IMR-90 (cell line): ENCODE data around the gene LIN28A. TPM values are rescaled to one million over a fixed set of nuclear protein-coding genes. Genes with fewer than 3 reads are reported as not detected.

Experiments
- ATAC-seq: fragments of 200-7000 bp; cut with Tn5 transposase; 2 replicates; pipeline ENCODE4 v1.9.1; 2020; ENCODE audit warnings: low read depth, mild to moderate bottlenecking, moderate library complexity
- BruUV-seq: library from RNA; stranded (reverse); fragments of 400-500 nt; replicated peaks from 2 replicates; lab custom pipeline; 2021; lab: Mats Ljungman, UMichigan
- CTCF ChIA-PET: fragments of 300-600 bp; formaldehyde crosslinking; extraction: SDS; loops from one replicate; lab custom pipeline; 2021; ENCODE audit warnings: antibody characterized with exemption; lab: Yijun Ruan, JAX
- POLR2A ChIA-PET: fragments of 300-600 bp; sonication (Branson Sonifier 250); formaldehyde crosslinking; loops from one replicate; lab custom pipeline; 2022; ENCODE audit warnings: antibody characterized with exemption; ENCODE audit not compliant: unreplicated experiment; lab: Charles Lee
- DNase-seq: peaks from one replicate; pipeline ENCODE4 v3.0.0; 2013
- H2AFZ ChIP-seq: replicated peaks from 2 replicates; pipeline ENCODE3; 2013; ENCODE audit warnings: low read length, mild to moderate bottlenecking; ENCODE audit not compliant: poor library complexity
- H2AK5ac ChIP-seq: 2 replicates; pipeline ENCODE4 v1.6.1; 2013; ENCODE audit warnings: low read depth, low read length, inconsistent platforms
- H2AK9ac ChIP-seq: replicated peaks from 2 replicates; pipeline ENCODE3; 2013; ENCODE audit warnings: mild to moderate bottlenecking, low read depth, low read length, moderate library complexity; ENCODE audit not compliant: poor library complexity
- H2BK120ac ChIP-seq: 2 replicates; pipeline ENCODE4 v1.6.1; 2013; ENCODE audit warnings: low read depth, low read length, inconsistent platforms
- H2BK15ac ChIP-seq: 3 replicates; pipeline ENCODE4 v1.6.1; 2013; ENCODE audit warnings: low read depth, low read length, inconsistent platforms
- H2BK20ac ChIP-seq: 2 replicates; pipeline ENCODE4 v1.6.1; 2013; ENCODE audit warnings: low read depth, mild to moderate bottlenecking, inconsistent platforms, low read length, moderate library complexity
- H2BK5ac ChIP-seq: 2 replicates; pipeline ENCODE4 v1.6.1; 2013; ENCODE audit warnings: mild to moderate bottlenecking, low read depth, low read length, inconsistent platforms; ENCODE audit not compliant: poor library complexity, severe bottlenecking
- H3K14ac ChIP-seq: replicated peaks from 2 replicates; pipeline ENCODE4 v1.6.1; 2013; ENCODE audit warnings: low read depth, low read length, inconsistent platforms
- H3K18ac ChIP-seq: 2 replicates; pipeline ENCODE4 v1.6.1; 2013; ENCODE audit warnings: low read depth, low read length, control low read depth
- H3K23ac ChIP-seq: 2 replicates; pipeline ENCODE4 v1.6.1; 2013; ENCODE audit warnings: low read depth, low read length, inconsistent platforms
- H3K27ac ChIP-seq: 2 replicates; pipeline ENCODE4 v1.5.1; 2013; ENCODE audit warnings: mild to moderate bottlenecking, control low read depth, low read length; ENCODE audit not compliant: insufficient read depth
- H3K27me3 ChIP-seq: 2 replicates; pipeline ENCODE4 v1.6.1; 2013; ENCODE audit warnings: low read length; ENCODE audit not compliant: control insufficient read depth, insufficient read depth
- H3K36me3 ChIP-seq: 2 replicates; pipeline ENCODE4 v1.6.1; 2013; ENCODE audit warnings: low read length, mixed read lengths; ENCODE audit not compliant: control insufficient read depth, insufficient read depth
- H3K4ac ChIP-seq: 2 replicates; pipeline ENCODE4 v1.6.1; 2013; ENCODE audit warnings: low read depth, low read length, inconsistent platforms
- H3K4me1 ChIP-seq: 2 replicates; pipeline ENCODE4 v1.6.1; 2013; ENCODE audit warnings: low read length, mixed read lengths; ENCODE audit not compliant: control insufficient read depth, insufficient read depth
- H3K4me2 ChIP-seq: 2 replicates; pipeline ENCODE4 v1.6.1; 2013; ENCODE audit warnings: low read depth, mild to moderate bottlenecking, control low read depth, low read length, moderate library complexity
- H3K4me3 ChIP-seq: 2 replicates; pipeline ENCODE4 v1.5.1; 2013; ENCODE audit warnings: low read depth, mild to moderate bottlenecking, control low read depth, low read length, moderate library complexity; ENCODE audit not compliant: insufficient read depth
- H3K56ac ChIP-seq: 2 replicates; pipeline ENCODE4 v1.6.1; 2013; ENCODE audit warnings: low read length, inconsistent platforms; ENCODE audit not compliant: insufficient read depth; ENCODE audit errors: extremely low read depth
- H3K79me1 ChIP-seq, 2 experiments: 2 replicates each; pipeline ENCODE4 v1.6.1; 2013; ENCODE audit warnings: low read length in 2 of 2, inconsistent platforms in 1 of 2, low read depth in 1 of 2
- H3K9ac ChIP-seq: 2 replicates; pipeline ENCODE4 v1.6.1; 2013; ENCODE audit warnings: low read depth, low read length, control low read depth
- H3K9me1 ChIP-seq: 2 replicates; pipeline ENCODE4 v1.6.1; 2013; ENCODE audit warnings: low read length, inconsistent platforms; ENCODE audit not compliant: insufficient read depth
- H3K9me3 ChIP-seq: 2 replicates; pipeline ENCODE4 v1.6.1; 2013; ENCODE audit warnings: low read length; ENCODE audit not compliant: control insufficient read depth, insufficient read depth
- H4K20me1 ChIP-seq: 2 replicates; pipeline ENCODE4 v1.6.1; 2013; ENCODE audit warnings: low read length, inconsistent platforms; ENCODE audit not compliant: insufficient read depth
- H4K5ac ChIP-seq: 2 replicates; pipeline ENCODE4 v1.6.1; 2013; ENCODE audit warnings: mild to moderate bottlenecking, low read depth, low read length, control low read depth
- H4K8ac ChIP-seq, 2 experiments: 2 replicates each; pipeline ENCODE4 v1.6.1; 2013; ENCODE audit warnings: low read depth in 2 of 2, low read length in 2 of 2, control low read depth in 1 of 2, inconsistent platforms in 1 of 2
- H4K91ac ChIP-seq: 2 replicates; pipeline ENCODE4 v1.6.1; 2013; ENCODE audit warnings: low read depth, low read length, inconsistent platforms; ENCODE audit not compliant: insufficient read depth
- BHLHE40 ChIP-seq: fragments of 150-350 bp; IDR thresholded peaks from 2 replicates; pipeline ENCODE4 v1.6.1; 2016; ENCODE audit warnings: mild to moderate bottlenecking, low read depth, low read length
- FOS ChIP-seq: fragments of 150-350 bp; IDR thresholded peaks from 2 replicates; pipeline ENCODE4 v1.6.1; 2016; ENCODE audit warnings: low read depth, low read length
- MAZ ChIP-seq: IDR thresholded peaks from 2 replicates; pipeline ENCODE4 v1.6.1; 2012; ENCODE audit warnings: low read depth, mild to moderate bottlenecking, low read length, improper control_type of control experiment, moderate library complexity, borderline replicate concordance
- MXI1 ChIP-seq: IDR thresholded peaks from 2 replicates; pipeline ENCODE4 v1.6.1; 2012; ENCODE audit warnings: low read depth, mild to moderate bottlenecking, low read length, moderate library complexity, borderline replicate concordance
- RAD21 ChIP-seq: IDR thresholded peaks from 2 replicates; pipeline ENCODE4 v1.6.1; 2012; ENCODE audit warnings: low read length, improper control_type of control experiment
- RCOR1 ChIP-seq: IDR thresholded peaks from 2 replicates; pipeline ENCODE4 v1.6.1; 2012; ENCODE audit warnings: mild to moderate bottlenecking, low read length, improper control_type of control experiment; ENCODE audit not compliant: insufficient replicate concordance
- SMC3 ChIP-seq: fragments of 150-350 bp; IDR thresholded peaks from 2 replicates; pipeline ENCODE4 v1.6.1; 2016; ENCODE audit warnings: low read depth, mild to moderate bottlenecking, antibody characterized with exemption, low read length, moderate library complexity
- WGBS, 2 experiments: methylation state at CpG; one replicate each; pipeline versions ENCODE4 v1.1.5 to v1.1.7; 2013; ENCODE audit warnings: missing lambda C conversion rate in 2 of 2; ENCODE audit not compliant: insufficient read length in 1 of 2; ENCODE audit errors: extremely low coverage in 2 of 2; 5-methylcytosine and 5-hydroxymethylcytosine counted together
- dilution Hi-C: fragments of 300-500 bp; cut with HindIII; formaldehyde crosslinking; loops from one replicate; pipeline ENCODE4 v1.14.3; 2018; ENCODE audit warnings: low sequenced_read_pairs; ENCODE audit not compliant: unreplicated experiment
- in situ Hi-C: fragments of 300-500 bp; cut with MboI; formaldehyde crosslinking; loops from 3 replicates; pipeline ENCODE4 v1.14.3; 2019; ENCODE audit warnings: low sequenced_read_pairs, inconsistent platforms, mixed read lengths
- intact Hi-C: fragments of 100-400 bp; cut with micrococcal nuclease; formaldehyde crosslinking; loops from 2 replicates; pipeline ENCODE4 v1.10.0; 2022
- polyA plus RNA-seq, 3 experiments: library from polyadenylated mRNA; depleted of rRNA; stranded (reverse); fragments of >200 nt; gene quantifications; 2 replicates each; pipeline ENCODE4 v1.2.3, GENCODE V29; 2012; ENCODE audit warnings: low replicate concordance in 1 of 3
- total RNA-seq: library from RNA; depleted of rRNA; stranded (reverse); fragments of >200 nt; gene quantifications from 2 replicates; pipeline ENCODE4 v1.2.3, GENCODE V29; 2012
- TF ChIP-seq, protein P1 (sequence below): conservative IDR thresholded peaks from 2 replicates; pipeline ENCODE4 v1.5.1; 2012; ENCODE audit warnings: mild to moderate bottlenecking, low read depth, low read length, improper control_type of control experiment
- TF ChIP-seq, protein P2 (sequence below): fragments of 150-350 bp; IDR thresholded peaks from 2 replicates; pipeline ENCODE4 v1.6.1; 2016; ENCODE audit warnings: low read depth, mild to moderate bottlenecking, low read length, moderate library complexity, borderline replicate concordance
- TF ChIP-seq, protein P3 (sequence below): fragments of 150-350 bp; IDR thresholded peaks from 2 replicates; pipeline ENCODE4 v1.6.1; 2017; ENCODE audit warnings: mild to moderate bottlenecking, antibody characterized with exemption, low read length, low read depth

Gene LIN28A
- total and polyA plus RNA-seq, 2 of the 4 experiments (the other 2 are of a cell fraction): not detected

DNA sequence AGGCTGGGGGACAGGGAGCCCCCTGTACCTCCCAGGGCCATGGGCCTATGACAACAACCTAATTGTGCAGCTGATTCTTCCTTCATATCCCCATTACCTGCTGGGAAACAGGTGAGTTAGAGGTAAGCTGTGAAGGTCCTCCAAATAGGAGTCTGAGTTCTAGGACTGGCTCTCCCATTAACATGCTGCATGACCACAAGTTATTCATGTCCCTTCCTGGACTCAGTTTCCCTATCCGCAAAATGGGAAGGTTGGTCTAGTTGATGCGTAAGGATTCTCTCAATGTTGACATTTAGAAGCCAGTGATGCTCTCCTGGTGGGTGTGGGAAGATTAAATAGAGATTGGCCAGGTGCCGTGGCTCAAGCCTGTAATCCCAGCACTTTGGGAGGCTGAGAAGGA lies 42.1 kb upstream of the LIN28A start:
- Histone ChIP-seq H2BK20ac (no peak overlapping the region), H3K56ac (no peak overlapping the region), H3K9ac (no peak overlapping the region), H2AK9ac (no peak overlapping the region), H3K27ac (no peak overlapping the region), H3K27me3 (peaks cover 32% of the 10 kb centered on the region), H3K36me3 (no peaks in the 10 kb centered on the region), H3K14ac (no peak overlapping the region), H4K20me1 (no peaks in the 10 kb centered on the region), H2BK120ac (no peak overlapping the region), H3K9me3 (peaks cover 5% of the 10 kb centered on the region), H3K4ac (no peak overlapping the region), H3K23ac (no peak overlapping the region), H3K4me1 (no peaks in the 10 kb centered on the region), H3K79me1 (no peaks in the 10 kb centered on the region), H4K91ac (no peak overlapping the region), H2AFZ (no peak overlapping the region), H3K4me2 (no peak overlapping the region), H2AK5ac (no peak overlapping the region), H4K5ac (no peak overlapping the region), H4K8ac (no peak overlapping the region), H2BK15ac (no peak overlapping the region), H3K18ac (no peak overlapping the region), H3K9me1 (no peaks in the 10 kb centered on the region), H3K4me3 (no peak overlapping the region), H2BK5ac (no peak overlapping the region)
- in situ Hi-C loops (no loop called here), dilution Hi-C loops (no loop called here), intact Hi-C loops (no loop called here)
- ATAC-seq (no peak), DNase-seq (no peak)
- ChIA-PET CTCF (no interaction called here), POLR2A (no interaction called here)
- 90% methylated on average over 2 of the region's 3 CpGs; no CpG with 5 or more reads in 1 of the 2 experiments for WGBS, 2 experiments
- BruUV-seq: no TSS peak
- TF ChIP-seq RCOR1: no peak
- TF ChIP-seq, protein P1, sequence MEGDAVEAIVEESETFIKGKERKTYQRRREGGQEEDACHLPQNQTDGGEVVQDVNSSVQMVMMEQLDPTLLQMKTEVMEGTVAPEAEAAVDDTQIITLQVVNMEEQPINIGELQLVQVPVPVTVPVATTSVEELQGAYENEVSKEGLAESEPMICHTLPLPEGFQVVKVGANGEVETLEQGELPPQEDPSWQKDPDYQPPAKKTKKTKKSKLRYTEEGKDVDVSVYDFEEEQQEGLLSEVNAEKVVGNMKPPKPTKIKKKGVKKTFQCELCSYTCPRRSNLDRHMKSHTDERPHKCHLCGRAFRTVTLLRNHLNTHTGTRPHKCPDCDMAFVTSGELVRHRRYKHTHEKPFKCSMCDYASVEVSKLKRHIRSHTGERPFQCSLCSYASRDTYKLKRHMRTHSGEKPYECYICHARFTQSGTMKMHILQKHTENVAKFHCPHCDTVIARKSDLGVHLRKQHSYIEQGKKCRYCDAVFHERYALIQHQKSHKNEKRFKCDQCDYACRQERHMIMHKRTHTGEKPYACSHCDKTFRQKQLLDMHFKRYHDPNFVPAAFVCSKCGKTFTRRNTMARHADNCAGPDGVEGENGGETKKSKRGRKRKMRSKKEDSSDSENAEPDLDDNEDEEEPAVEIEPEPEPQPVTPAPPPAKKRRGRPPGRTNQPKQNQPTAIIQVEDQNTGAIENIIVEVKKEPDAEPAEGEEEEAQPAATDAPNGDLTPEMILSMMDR: no peak
- no peak for TF ChIP-seq FOS
- TF ChIP-seq MAZ: no peak
- no peak for TF ChIP-seq MXI1
- no peak for TF ChIP-seq SMC3
- no peak for TF ChIP-seq BHLHE40
- TF ChIP-seq, protein P2, sequence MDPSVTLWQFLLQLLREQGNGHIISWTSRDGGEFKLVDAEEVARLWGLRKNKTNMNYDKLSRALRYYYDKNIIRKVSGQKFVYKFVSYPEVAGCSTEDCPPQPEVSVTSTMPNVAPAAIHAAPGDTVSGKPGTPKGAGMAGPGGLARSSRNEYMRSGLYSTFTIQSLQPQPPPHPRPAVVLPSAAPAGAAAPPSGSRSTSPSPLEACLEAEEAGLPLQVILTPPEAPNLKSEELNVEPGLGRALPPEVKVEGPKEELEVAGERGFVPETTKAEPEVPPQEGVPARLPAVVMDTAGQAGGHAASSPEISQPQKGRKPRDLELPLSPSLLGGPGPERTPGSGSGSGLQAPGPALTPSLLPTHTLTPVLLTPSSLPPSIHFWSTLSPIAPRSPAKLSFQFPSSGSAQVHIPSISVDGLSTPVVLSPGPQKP: no peak
- no peak for TF ChIP-seq RAD21
- TF ChIP-seq, protein P3, sequence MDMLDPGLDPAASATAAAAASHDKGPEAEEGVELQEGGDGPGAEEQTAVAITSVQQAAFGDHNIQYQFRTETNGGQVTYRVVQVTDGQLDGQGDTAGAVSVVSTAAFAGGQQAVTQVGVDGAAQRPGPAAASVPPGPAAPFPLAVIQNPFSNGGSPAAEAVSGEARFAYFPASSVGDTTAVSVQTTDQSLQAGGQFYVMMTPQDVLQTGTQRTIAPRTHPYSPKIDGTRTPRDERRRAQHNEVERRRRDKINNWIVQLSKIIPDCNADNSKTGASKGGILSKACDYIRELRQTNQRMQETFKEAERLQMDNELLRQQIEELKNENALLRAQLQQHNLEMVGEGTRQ: no peak
